GM21360 (cell line): ENCODE data around the gene MAMLD1.

Experiments
- ATAC-seq: cut with Tn5 transposase; IDR thresholded peaks from one replicate; pipeline ENCODE4 v1.9.1; 2021; ENCODE audit warnings: mild to moderate bottlenecking, moderate library complexity; ENCODE audit not compliant: unreplicated experiment

Gene MAMLD1

DNA sequence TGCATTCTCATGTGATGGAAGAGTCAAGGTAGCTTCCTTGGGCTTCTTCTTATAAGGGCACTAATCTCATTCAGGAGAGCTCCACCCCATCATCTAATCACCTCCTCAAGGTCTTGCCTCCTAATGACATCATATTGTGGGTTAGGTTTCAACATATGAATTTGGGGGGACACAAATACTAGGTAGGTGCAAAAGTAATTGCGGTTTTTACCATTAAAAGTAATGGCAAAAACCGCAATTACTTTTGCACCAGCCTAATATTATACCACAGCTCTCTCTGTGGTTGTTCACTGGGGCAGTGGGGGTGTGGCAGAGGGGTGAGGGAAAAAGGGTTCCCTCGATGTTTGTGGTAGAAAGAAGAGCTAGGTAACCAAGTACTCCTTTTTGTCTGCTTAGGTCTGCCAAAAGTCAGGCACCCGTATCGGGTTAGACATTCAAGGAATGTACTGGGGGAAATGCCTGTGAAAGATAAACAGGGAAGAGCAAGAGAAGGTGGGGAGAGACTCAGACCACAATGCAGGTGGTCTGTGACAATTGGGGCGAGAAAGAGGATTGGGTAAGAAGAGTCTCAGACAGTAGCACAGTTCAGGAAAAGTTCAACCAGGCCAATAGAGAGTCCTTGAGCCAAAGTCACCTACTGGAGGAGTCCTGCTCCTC lies 126.4 kb downstream of the MAMLD1 start:
- no peak for ATAC-seq

- ATAC-seq: no peak
Measured at GRCh38 chrX:150495496-150495895, 132.4 kb downstream of the MAMLD1 start.

DNA sequence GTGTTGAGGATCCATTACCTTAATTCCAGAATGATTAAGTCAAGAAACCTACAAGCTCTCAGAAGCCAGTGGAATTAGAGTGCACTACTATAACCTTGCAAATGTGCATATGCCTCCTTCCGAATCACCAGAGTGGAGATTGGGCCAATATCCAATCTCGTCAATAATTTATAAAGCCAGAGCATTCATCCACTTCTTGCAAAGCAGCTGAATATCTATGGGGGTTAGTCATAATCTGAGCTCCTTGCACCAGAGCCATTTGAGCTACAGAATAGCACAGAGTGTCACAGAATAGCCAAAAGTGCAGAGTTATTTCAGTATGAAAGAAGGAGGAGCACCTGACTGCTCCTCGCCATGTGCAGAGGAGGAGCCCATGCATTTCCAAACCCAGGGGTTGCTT lies 136.1 kb downstream of the MAMLD1 start:
- ATAC-seq: no peak

DNA sequence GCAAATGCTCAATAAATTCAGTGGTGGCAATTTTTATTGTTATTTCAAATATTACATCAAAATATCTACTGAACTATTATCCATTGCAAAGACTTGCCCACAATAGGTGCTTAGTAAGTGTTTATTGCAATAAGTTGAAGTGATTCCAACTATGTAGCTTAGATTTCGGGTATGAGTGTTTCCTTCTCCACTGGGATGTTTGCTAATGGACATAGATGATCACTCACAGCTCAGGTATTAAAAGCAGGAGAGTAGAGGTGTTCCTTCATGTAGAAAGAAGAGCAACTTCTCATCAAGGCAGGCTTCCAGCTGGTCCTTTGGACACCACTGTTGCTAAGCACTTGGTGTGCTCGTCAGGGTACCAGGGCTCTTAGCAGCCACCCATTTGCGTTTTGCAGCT lies 139.0 kb downstream of the MAMLD1 start:
- no peak for ATAC-seq

- ATAC-seq: no peak
Measured at GRCh38 chrX:150502979-150503897, 140.1 kb downstream of the MAMLD1 start.

- ATAC-seq: no peak
Measured at GRCh38 chrX:150503898-150504219, 140.7 kb downstream of the MAMLD1 start.

- no peak for ATAC-seq
Measured at GRCh38 chrX:150504397-150505182, 141.5 kb downstream of the MAMLD1 start.

DNA sequence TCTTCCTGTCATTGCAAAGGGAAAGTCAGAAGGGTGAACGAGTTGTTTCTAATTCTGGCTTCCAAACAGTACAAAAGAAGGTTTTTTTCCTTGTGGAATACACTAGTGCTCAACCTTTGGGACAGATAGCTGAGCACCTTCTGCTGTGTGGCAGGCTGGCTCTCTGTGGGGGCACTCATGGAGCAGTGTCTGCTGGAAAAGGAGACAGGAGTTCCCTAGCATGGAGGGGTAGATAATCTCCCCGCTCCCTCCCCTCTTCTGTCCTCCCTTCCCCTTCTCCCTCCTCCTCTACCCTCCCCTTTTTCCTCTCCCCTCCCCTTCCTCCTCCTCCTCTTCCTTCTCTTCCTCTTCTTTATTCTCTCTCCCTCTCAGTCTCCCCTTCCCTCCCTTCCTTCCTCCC lies 142.9 kb downstream of the MAMLD1 start:
- no peak for ATAC-seq

- ATAC-seq: no peak
Measured at GRCh38 chrX:150506486-150506885, 143.4 kb downstream of the MAMLD1 start.

GRCh38 chrX:150507251-150507856 lies 144.2 kb downstream of the MAMLD1 start:
- no peak for ATAC-seq

DNA sequence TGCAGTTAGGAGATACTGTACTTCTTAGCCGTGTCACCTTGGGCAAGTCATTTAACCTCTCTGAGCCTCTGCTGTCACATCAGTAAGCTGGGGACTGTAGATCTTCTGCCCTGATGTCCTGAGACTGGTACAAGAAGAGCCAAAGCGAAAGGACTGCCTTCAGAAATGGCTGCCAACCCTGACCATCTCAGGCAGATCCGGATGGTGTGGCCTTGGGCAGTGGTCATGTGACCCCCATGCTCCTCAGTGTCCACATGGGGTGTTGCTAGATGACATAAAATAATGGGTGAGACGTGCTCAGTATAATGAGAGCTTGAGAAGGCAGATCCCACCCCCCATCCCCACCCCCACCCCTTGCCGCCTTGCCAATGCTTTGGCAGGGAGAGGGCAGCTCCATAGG lies 144.9 kb downstream of the MAMLD1 start:
- ATAC-seq: no peak

DNA sequence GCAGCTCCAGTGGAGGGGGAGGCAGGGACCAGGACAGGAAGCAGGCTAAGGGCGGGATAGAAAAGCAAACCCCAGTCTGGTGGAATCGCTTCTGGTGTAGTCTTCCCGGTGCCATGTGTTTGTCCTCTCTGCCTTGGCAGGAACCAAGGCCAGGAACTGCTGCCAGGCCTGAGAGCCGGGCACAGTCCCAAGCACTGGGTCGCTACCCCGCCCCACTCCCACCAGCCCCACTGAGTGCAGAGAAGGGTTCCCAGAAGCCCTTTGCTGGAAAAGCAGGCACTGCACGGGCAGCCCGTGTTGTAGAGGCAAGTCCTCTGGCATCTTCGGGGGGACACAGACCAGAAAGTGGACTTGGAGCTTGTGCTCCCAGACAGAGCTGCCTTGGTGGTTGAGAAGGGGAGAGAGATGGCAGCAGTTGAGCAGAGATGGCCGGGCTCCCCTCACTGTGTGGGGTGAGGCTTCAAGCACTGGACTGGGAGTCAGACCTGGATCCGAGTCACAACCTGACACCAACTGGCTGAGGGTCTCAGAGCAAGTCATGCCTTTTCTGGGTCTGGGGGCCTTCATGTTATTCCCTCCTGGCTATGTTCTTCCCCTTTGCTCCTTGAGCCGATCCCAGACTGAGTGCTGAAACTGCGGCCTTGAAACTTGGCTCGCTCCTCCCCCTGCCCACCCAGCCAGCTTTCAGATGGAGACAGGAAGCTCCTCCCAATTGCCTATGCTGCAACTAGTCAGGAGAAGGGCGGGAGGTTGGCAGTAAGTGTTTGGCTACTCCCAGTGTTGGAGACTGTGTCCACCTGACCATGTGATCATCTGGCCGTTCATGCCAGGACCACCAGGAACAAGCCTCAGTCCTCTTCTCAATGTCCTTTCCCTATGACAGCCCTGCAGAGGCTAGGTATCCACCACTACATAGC lies 145.6 kb downstream of the MAMLD1 start:
- ATAC-seq: no peak

DNA sequence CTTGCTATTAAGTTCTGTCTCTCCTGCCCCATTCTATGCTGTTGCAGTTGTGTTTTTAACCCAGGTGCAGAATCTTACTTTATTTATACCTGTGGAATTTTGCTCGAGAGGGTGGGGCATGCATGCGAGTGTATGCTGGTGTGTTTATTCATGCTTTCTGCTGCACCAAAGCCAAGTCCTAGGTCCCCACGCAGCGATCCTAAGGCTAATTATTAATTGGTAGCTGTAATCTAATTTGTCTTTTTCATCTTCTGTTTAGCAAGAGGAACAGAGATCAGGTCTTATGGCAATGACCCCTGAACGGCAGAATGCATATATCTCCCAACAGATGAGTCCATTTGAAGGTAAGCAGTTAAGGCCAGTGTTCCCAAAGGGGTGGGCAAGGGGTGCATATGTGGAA lies 146.6 kb downstream of the MAMLD1 start:
- no peak for ATAC-seq

GRCh38 chrX:150512461-150512901 lies 149.4 kb downstream of the MAMLD1 start:
- ATAC-seq: no peak

- ATAC-seq: no peak
Measured at GRCh38 chrX:150513544-150513943, 150.4 kb downstream of the MAMLD1 start.

GRCh38 chrX:150514462-150514861 lies 151.3 kb downstream of the MAMLD1 start:
- ATAC-seq: no peak

DNA sequence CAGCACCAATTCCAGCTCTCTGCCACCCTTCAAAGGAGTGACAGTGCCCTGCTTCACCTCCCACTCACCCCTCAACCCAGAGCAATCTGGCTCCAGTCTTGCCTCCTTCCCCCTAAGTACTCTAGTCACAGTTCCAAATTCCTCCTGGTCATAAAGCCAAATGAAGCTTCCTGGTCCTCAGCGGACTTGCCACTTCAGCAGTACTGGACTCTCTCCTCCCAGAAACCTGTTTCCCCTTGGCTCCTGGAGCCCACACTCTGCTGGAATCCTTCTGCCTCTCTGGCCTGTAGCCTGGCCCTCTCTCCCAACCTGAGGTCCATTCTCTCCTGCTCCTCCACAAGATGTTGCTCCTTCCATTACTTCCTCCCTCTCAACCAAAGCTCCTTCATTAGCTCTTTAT lies 152.7 kb downstream of the MAMLD1 start:
- ATAC-seq: no peak

- no peak for ATAC-seq
Measured at GRCh38 chrX:150517303-150517910, 154.3 kb downstream of the MAMLD1 start.

- ATAC-seq: no peak
Measured at GRCh38 chrX:150522494-150522893, 159.4 kb downstream of the MAMLD1 start.
